ENCODE measurements around the gene BORA. TPM values are rescaled to one million over a fixed set of nuclear protein-coding genes. Genes with fewer than 3 reads are reported as not detected.

The BORA gene
- 1 to 10 TPM in 1 of 2 donors, under 1 TPM in 1; 0.99 to 1.6 TPM for total RNA-seq

DNA sequence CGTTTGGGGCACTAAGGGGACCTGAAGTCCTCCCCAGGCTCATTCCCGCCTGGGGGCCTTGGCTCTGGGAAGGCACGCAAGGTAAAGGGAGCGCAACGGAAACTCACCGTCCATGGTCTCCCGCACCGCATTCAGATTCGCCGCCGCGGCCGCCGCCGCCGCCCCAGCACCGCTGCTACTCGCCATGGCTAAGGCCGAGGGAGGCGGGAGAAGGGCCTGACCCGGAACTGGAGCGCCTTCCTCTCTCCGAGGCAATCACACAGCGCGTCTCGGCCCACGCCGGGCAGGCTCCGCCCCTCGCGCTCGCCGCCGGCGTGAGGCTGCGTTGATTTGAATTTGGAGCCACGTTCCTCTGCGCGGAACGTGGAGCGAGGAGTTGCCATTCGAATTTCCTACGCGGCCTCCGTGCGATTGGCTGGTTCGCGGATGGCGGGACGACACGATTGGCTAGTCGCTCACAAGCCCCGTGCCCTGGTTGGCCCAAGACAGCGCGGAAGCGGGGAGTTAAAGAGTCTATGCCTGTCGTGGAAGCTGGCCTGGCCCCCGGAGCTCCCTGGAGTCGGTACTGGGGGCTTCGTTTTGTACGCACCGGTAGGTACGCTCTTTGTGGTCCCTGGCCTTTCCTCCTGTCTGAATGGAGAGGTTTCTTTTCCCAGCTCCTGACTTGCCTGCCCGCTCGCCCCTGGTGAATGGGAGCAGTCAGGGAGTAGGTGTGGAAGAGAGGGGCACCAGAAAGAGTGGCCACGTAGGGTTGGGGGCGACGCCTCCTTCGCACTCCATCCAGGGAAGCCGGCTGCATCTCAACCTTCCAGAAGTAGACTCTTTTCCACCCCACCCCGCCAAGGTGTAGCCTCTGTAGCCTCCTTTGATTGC is at the start of gene BORA, which contains the start of gene MZT1:
TSS of gene BORA (plus strand) at position 507 of the 873 bp plus-strand sequence. CDS start 1,018 bp downstream, outside the sequence.
TSS of gene MZT1 (minus strand) at position 213 of the 873 bp plus-strand sequence. CDS start at position 186, 27 bp downstream.
- peak within 1 kb of the TSS in 3 of 4 donors; percentile 2 to 69 (median 41) for H3K27ac ChIP-seq
- peak within 1 kb of the TSS; percentile 60 to 71 for H3K4me3 ChIP-seq
- 0 to 1% methylated on average over 30 to 70 of the region's 71 CpGs for WGBS, 2 donors
- peak; percentile 93 to 96 (median 95) for DNase-seq
- ATAC-seq = peak; percentile 99
- H3K27me3 ChIP-seq = no peaks in the 10 kb centered on the region
- no peaks in the 10 kb centered on the region for H3K9me3 ChIP-seq
- peak in 2 of 3 donors; percentile 57 to 65 for TF ChIP-seq POLR2A (IDR thresholded peaks at IDR 0.05)
- TF ChIP-seq, protein P1, sequence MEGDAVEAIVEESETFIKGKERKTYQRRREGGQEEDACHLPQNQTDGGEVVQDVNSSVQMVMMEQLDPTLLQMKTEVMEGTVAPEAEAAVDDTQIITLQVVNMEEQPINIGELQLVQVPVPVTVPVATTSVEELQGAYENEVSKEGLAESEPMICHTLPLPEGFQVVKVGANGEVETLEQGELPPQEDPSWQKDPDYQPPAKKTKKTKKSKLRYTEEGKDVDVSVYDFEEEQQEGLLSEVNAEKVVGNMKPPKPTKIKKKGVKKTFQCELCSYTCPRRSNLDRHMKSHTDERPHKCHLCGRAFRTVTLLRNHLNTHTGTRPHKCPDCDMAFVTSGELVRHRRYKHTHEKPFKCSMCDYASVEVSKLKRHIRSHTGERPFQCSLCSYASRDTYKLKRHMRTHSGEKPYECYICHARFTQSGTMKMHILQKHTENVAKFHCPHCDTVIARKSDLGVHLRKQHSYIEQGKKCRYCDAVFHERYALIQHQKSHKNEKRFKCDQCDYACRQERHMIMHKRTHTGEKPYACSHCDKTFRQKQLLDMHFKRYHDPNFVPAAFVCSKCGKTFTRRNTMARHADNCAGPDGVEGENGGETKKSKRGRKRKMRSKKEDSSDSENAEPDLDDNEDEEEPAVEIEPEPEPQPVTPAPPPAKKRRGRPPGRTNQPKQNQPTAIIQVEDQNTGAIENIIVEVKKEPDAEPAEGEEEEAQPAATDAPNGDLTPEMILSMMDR (IDR thresholded peaks at IDR 0.05) = peak in 1 of 7 experiments; percentile 1
- intact Hi-C loops (cut with DNase I) = no loop called here
- peaks cover 22% of the 10 kb centered on the region for H3K4me1 ChIP-seq
- no peaks in the 10 kb centered on the region for H3K36me3 ChIP-seq (replicated peaks in 1 of 2; ENCODE audit: insufficient read depth in 1 of 2, low read depth in 2 of 2)

DNA sequence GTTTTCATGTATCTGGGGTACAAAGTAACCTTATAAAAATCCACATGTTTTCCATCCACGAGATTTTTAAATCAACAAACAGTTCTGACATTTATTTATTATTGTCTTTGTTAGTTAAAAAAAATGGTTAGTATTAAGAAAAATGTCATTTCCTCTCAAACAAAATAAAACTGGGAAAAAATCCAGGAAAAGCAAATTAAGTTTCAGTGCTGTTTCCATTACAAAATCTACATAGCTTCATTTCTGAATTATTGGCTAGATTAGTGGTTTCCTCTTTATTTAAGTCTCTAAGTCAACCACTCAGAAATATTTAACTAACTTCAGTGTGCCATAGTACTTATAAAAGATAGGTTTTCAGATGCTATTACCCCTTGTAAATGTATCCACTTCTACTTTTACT is 49.4 kb upstream of the BORA start:
- no peaks in the 10 kb centered on the region for H3K36me3 ChIP-seq (replicated peaks in 1 of 2; ENCODE audit: insufficient read depth in 1 of 2, low read depth in 2 of 2)
- 23 to 36% methylated on average over 1 of the region's 1 CpG for WGBS, 2 donors
- ATAC-seq = no peak

DNA sequence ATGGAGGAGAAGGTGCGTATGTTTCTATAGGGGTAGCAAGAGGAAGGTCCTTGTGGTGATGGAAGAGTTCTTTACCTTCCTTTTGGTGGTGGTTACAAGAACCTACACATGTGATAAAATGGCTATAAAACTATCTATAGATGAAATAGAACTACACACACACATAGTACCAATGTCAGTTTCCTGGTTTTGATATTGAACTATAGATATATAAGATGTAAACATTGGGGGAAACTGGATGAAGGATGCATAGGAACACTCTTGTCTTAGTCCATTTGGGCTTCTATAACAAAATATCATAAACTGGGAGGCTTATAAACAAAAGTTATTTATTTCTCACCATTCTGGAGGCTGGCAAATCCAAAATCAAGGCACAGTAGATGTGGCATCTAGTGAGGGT is 47.4 kb upstream of the BORA start:
- intact Hi-C loops (cut with DNase I) = no loop called here
- H3K27ac ChIP-seq = no peak overlapping the region
- no peaks in the 10 kb centered on the region for H3K4me1 ChIP-seq
- H3K27me3 ChIP-seq = no peaks in the 10 kb centered on the region
- 77 to 86% methylated on average over 1 of the region's 1 CpG for WGBS, 2 donors
- no peak overlapping the region for H3K4me3 ChIP-seq
- ATAC-seq (no peak), DNase-seq (no peak)
- TF ChIP-seq POLR2A (IDR thresholded peaks at IDR 0.05) = no peak
- TF ChIP-seq, protein P1 (IDR thresholded peaks at IDR 0.05) = no peak
- no peaks in the 10 kb centered on the region for H3K9me3 ChIP-seq
- no peaks in the 10 kb centered on the region for H3K36me3 ChIP-seq (replicated peaks in 1 of 2; ENCODE audit: insufficient read depth in 1 of 2, low read depth in 2 of 2)

More for the DNA sequence above, 49.4 kb upstream of the BORA start:
- Histone ChIP-seq H3K27me3 (no peaks in the 10 kb centered on the region), H3K4me3 (no peak overlapping the region), H3K27ac (no peak overlapping the region), H3K4me1 (no peaks in the 10 kb centered on the region), H3K9me3 (no peaks in the 10 kb centered on the region)
- DNase-seq = no peak
- no peak for TF ChIP-seq POLR2A (IDR thresholded peaks at IDR 0.05)
- TF ChIP-seq, protein P1 (IDR thresholded peaks at IDR 0.05) = no peak
- intact Hi-C loops (cut with DNase I) = no loop called here

DNA sequence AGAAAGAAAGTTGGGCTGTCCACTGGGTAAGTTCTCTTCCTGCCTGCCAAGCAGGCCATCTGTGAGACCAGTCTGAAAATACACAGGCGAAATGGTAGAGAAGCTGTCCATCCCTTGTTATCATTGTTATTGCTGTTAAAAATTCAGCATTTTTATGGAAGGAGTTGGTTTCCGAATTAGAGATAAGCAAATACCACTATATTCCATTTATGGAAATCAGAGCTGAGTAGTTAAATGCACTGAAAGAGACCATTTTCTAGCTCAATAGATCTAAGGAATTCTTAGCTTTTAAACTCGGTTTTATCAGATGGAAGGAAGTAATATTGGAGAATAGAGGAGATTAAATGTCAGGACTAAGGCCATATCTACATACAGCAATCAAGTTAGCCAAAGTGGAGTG is 41.0 kb upstream of the BORA start:
- 38 to 40% methylated on average over 3 of the region's 3 CpGs for WGBS, 2 donors
- intact Hi-C loops (cut with DNase I) = no loop called here
- no peak overlapping the region for H3K27ac ChIP-seq
- H3K27me3 ChIP-seq = no peaks in the 10 kb centered on the region
- ATAC-seq = no peak
- no peaks in the 10 kb centered on the region for H3K36me3 ChIP-seq (replicated peaks in 1 of 2; ENCODE audit: insufficient read depth in 1 of 2, low read depth in 2 of 2)
- no peaks in the 10 kb centered on the region for H3K9me3 ChIP-seq
- no peaks in the 10 kb centered on the region for H3K4me1 ChIP-seq
- DNase-seq = no peak
- no peak overlapping the region for H3K4me3 ChIP-seq
- TF ChIP-seq, protein P1 (IDR thresholded peaks at IDR 0.05) = no peak
- no peak for TF ChIP-seq POLR2A (IDR thresholded peaks at IDR 0.05)
